ENCODE measurements around the gene S100A8.

DNA sequence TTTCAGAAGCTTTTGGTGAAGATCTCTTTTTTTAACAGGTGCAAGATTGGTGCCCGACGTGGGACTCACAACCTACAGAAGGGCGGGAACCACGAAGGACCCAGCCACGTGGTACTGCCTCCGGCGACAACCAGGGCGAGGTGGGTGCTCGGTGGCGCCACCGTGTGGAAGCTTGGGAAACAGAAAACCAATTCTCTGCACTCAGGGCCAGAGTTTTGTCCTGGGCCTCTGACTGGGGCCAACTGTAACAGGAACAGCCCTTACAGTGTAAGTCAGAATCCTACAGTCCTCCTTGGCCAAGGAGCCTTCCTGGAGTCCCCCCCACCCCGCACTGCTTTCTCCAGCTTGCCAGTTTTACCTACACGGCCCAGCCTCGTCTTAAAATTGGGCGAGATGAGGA, 13.9 kb upstream of the S100A8 start:
- TF ChIP-seq, protein P1, sequence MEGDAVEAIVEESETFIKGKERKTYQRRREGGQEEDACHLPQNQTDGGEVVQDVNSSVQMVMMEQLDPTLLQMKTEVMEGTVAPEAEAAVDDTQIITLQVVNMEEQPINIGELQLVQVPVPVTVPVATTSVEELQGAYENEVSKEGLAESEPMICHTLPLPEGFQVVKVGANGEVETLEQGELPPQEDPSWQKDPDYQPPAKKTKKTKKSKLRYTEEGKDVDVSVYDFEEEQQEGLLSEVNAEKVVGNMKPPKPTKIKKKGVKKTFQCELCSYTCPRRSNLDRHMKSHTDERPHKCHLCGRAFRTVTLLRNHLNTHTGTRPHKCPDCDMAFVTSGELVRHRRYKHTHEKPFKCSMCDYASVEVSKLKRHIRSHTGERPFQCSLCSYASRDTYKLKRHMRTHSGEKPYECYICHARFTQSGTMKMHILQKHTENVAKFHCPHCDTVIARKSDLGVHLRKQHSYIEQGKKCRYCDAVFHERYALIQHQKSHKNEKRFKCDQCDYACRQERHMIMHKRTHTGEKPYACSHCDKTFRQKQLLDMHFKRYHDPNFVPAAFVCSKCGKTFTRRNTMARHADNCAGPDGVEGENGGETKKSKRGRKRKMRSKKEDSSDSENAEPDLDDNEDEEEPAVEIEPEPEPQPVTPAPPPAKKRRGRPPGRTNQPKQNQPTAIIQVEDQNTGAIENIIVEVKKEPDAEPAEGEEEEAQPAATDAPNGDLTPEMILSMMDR (IDR thresholded peaks at IDR 0.05; ENCODE audit: insufficient read depth, low read depth, low read length): peak; percentile 12
- TF ChIP-seq EZH2 (IDR thresholded peaks at IDR 0.05; ENCODE audit: insufficient read depth, low read length): no peak
